Neural cell (in vitro differentiated cells): ENCODE data around the gene OR52E8.

Experiments
- CTCF ChIP-seq: fragments of 450-650 bp; IDR thresholded peaks from 2 replicates; pipeline ENCODE4 v1.5.1; 2014; ENCODE audit warnings: antibody characterized with exemption, mild to moderate bottlenecking, moderate library complexity; ENCODE audit not compliant: poor library complexity, severe bottlenecking
- EP300 ChIP-seq: fragments of 450-650 bp; conservative IDR thresholded peaks from 2 replicates; pipeline ENCODE4 v1.6.1; 2014; ENCODE audit warnings: antibody characterized with exemption, mild to moderate bottlenecking, moderate library complexity; ENCODE audit not compliant: poor library complexity, severe bottlenecking
- EZH2 ChIP-seq: fragments of 200-600, 300-800 bp; shearing (Covaris generic), sonication (generic); IDR thresholded peaks from 2 replicates; pipeline ENCODE4 v1.6.1; 2014; ENCODE audit warnings: antibody characterized with exemption, low read length, borderline replicate concordance, mild to moderate bottlenecking; ENCODE audit not compliant: insufficient read depth, poor library complexity, severe bottlenecking
- MXI1 ChIP-seq: fragments of 450-650 bp; conservative IDR thresholded peaks from 2 replicates; pipeline ENCODE4 v1.6.1; 2014; ENCODE audit warnings: antibody characterized with exemption, mild to moderate bottlenecking; ENCODE audit not compliant: poor library complexity, severe bottlenecking
- POLR2AphosphoS5 ChIP-seq: IDR thresholded peaks from 2 replicates; pipeline ENCODE4 v1.6.1; 2012
- RAD21 ChIP-seq: fragments of 450-650 bp; conservative IDR thresholded peaks from 2 replicates; pipeline ENCODE4 v1.6.1; 2014; ENCODE audit warnings: antibody characterized with exemption, mild to moderate bottlenecking, moderate library complexity
- REST ChIP-seq: IDR thresholded peaks from 2 replicates; pipeline ENCODE4 v1.6.1; 2012; ENCODE audit warnings: borderline replicate concordance
- SMC3 ChIP-seq: fragments of 450-650 bp; conservative IDR thresholded peaks from 2 replicates; pipeline ENCODE4 v1.6.1; 2014; ENCODE audit warnings: antibody characterized with exemption, mild to moderate bottlenecking, moderate library complexity; ENCODE audit not compliant: poor library complexity
- TAF1 ChIP-seq: IDR thresholded peaks from 2 replicates; pipeline ENCODE4 v1.6.1; 2012; ENCODE audit warnings: low read depth

GRCh38 chr11:5815534-5815933 lies 42.0 kb downstream of the OR52E8 start:
- TF ChIP-seq CTCF (no peak), EZH2 (no peak), POLR2AphosphoS5 (peak; percentile 66), MXI1 (no peak), REST (no peak), EP300 (peak; percentile 69), TAF1 (no peak), RAD21 (no peak), SMC3 (no peak)
